Activated naive CD4-positive, alpha-beta T cell treated with anti-CD3 and anti-CD28 coated beads, Interleukin-2, amount 10 ng/mL, durations not matched to agents 7 days and 5 days (primary cell): ENCODE measurements around the gene XPNPEP2.

Experiments used
- CTCF ChIA-PET: fragments of 350-600 bp; sonication (Branson Sonifier 250); formaldehyde crosslinking; loops from one replicate; lab custom pipeline; 2021; ENCODE audit warnings: antibody characterized with exemption; lab: Charles Lee
- DNase-seq: peaks from one replicate; pipeline ENCODE4 v3.0.0-alpha.2; 2020
- H3K27ac Mint-ChIP-seq: one replicate; pipeline ENCODE4 v1.8.0; 2021; ENCODE audit warnings: mild to moderate bottlenecking, moderate library complexity, mixed read lengths
- H3K27me3 Mint-ChIP-seq: one replicate; pipeline ENCODE4 v1.8.0; 2021; ENCODE audit warnings: mild to moderate bottlenecking, mixed read lengths
- H3K36me3 Mint-ChIP-seq: one replicate; pipeline ENCODE4 v1.8.0; 2021; ENCODE audit warnings: mixed read lengths
- H3K4me1 Mint-ChIP-seq: one replicate; pipeline ENCODE4 v1.8.0; 2021; ENCODE audit warnings: mixed read lengths
- H3K4me3 Mint-ChIP-seq: one replicate; pipeline ENCODE4 v1.8.0; 2021; ENCODE audit warnings: mild to moderate bottlenecking, moderate library complexity, mixed read lengths
- H3K9me3 Mint-ChIP-seq: one replicate; pipeline ENCODE4 v1.8.0; 2021; ENCODE audit warnings: mixed read lengths

Gene XPNPEP2

GRCh38 chrX:129705988-129706387, 32.8 kb upstream of the XPNPEP2 start:
- H3K27ac Mint-ChIP-seq, result no peak overlapping the region
- no peaks in the 10 kb centered on the region for H3K36me3 Mint-ChIP-seq
- H3K4me1 Mint-ChIP-seq, result no peaks in the 10 kb centered on the region
- H3K4me3 Mint-ChIP-seq, result no peak overlapping the region
- DNase-seq, result no peak
- CTCF ChIA-PET, result no interaction called here
- H3K27me3 Mint-ChIP-seq, result no peaks in the 10 kb centered on the region
- H3K9me3 Mint-ChIP-seq, result peaks cover 5% of the 10 kb centered on the region

- Mint-ChIP-seq H3K36me3 (no peaks in the 10 kb centered on the region), H3K27me3 (no peaks in the 10 kb centered on the region), H3K9me3 (peaks cover 5% of the 10 kb centered on the region), H3K4me3 (no peak overlapping the region), H3K27ac (no peak overlapping the region), H3K4me1 (no peaks in the 10 kb centered on the region)
- DNase-seq, result no peak
- CTCF ChIA-PET, result no interaction called here
These were observed 32.2 kb upstream of the XPNPEP2 start for GRCh38 chrX:129706400-129707072.

GRCh38 chrX:129714581-129714980, 24.2 kb upstream of the XPNPEP2 start:
- Mint-ChIP-seq H3K4me1 (no peaks in the 10 kb centered on the region), H3K36me3 (no peaks in the 10 kb centered on the region), H3K4me3 (no peak overlapping the region), H3K27ac (no peak overlapping the region), H3K27me3 (peaks cover 15% of the 10 kb centered on the region), H3K9me3 (no peaks in the 10 kb centered on the region)
- no peak for DNase-seq
- CTCF ChIA-PET, result interaction anchor here (1.0 to 1.2 kb wide), 2 partner anchors 12 to 15 kb away, joined by 3 read pairs; no protein-coding TSS in a partner anchor

GRCh38 chrX:129716507-129716906, 22.3 kb upstream of the XPNPEP2 start:
- peaks cover 4% of the 10 kb centered on the region for H3K4me1 Mint-ChIP-seq
- H3K27me3 Mint-ChIP-seq, result peaks cover 15% of the 10 kb centered on the region
- no peak overlapping the region for H3K4me3 Mint-ChIP-seq
- DNase-seq, result no peak
- H3K27ac Mint-ChIP-seq, result no peak overlapping the region
- CTCF ChIA-PET, result no interaction called here
- no peaks in the 10 kb centered on the region for H3K9me3 Mint-ChIP-seq
- H3K36me3 Mint-ChIP-seq, result no peaks in the 10 kb centered on the region

GRCh38 chrX:129717892-129718291, 20.9 kb upstream of the XPNPEP2 start:
- Mint-ChIP-seq H3K36me3 (no peaks in the 10 kb centered on the region), H3K4me3 (no peak overlapping the region), H3K27me3 (peaks cover 15% of the 10 kb centered on the region), H3K9me3 (no peaks in the 10 kb centered on the region), H3K27ac (no peak overlapping the region), H3K4me1 (peaks cover 16% of the 10 kb centered on the region)
- no peak for DNase-seq
- CTCF ChIA-PET, result no interaction called here

- no peaks in the 10 kb centered on the region for H3K36me3 Mint-ChIP-seq
- no peak for DNase-seq
- H3K27ac Mint-ChIP-seq, result no peak overlapping the region
- CTCF ChIA-PET, result interaction anchor here (0.9 kb wide), 1 partner anchor 35 kb away, joined by 4 read pairs; no protein-coding TSS in a partner anchor
- no peaks in the 10 kb centered on the region for H3K9me3 Mint-ChIP-seq
- H3K4me3 Mint-ChIP-seq, result no peak overlapping the region
- H3K27me3 Mint-ChIP-seq, result peaks cover 11% of the 10 kb centered on the region
- peaks cover 16% of the 10 kb centered on the region for H3K4me1 Mint-ChIP-seq
These were observed 20.1 kb upstream of the XPNPEP2 start for GRCh38 chrX:129718676-129719075.

- no peak for DNase-seq
- no peak overlapping the region for H3K27ac Mint-ChIP-seq
- no peaks in the 10 kb centered on the region for H3K9me3 Mint-ChIP-seq
- peaks cover 11% of the 10 kb centered on the region for H3K27me3 Mint-ChIP-seq
- peaks cover 18% of the 10 kb centered on the region for H3K4me1 Mint-ChIP-seq
- no peak overlapping the region for H3K4me3 Mint-ChIP-seq
- no peaks in the 10 kb centered on the region for H3K36me3 Mint-ChIP-seq
- CTCF ChIA-PET, result interaction anchor here (0.9 kb wide), 1 partner anchor 34 kb away, joined by 4 read pairs; no protein-coding TSS in a partner anchor
These were observed 19.5 kb upstream of the XPNPEP2 start for GRCh38 chrX:129719268-129719667.

GRCh38 chrX:129719931-129720530, 18.7 kb upstream of the XPNPEP2 start:
- CTCF ChIA-PET, result no interaction called here
- no peak overlapping the region for H3K4me3 Mint-ChIP-seq
- H3K27me3 Mint-ChIP-seq, result peaks cover 11% of the 10 kb centered on the region

GRCh38 chrX:129720741-129721140, 18.0 kb upstream of the XPNPEP2 start:
- CTCF ChIA-PET, result no interaction called here
- no peaks in the 10 kb centered on the region for H3K9me3 Mint-ChIP-seq
- H3K4me1 Mint-ChIP-seq, result peaks cover 26% of the 10 kb centered on the region
- H3K27me3 Mint-ChIP-seq, result peaks cover 7% of the 10 kb centered on the region
- DNase-seq, result no peak
- no peak overlapping the region for H3K27ac Mint-ChIP-seq
- H3K36me3 Mint-ChIP-seq, result peaks cover 3% of the 10 kb centered on the region
- no peak overlapping the region for H3K4me3 Mint-ChIP-seq

More at GRCh38 chrX:129719931-129720530, 18.7 kb upstream of the XPNPEP2 start:
- peaks cover 3% of the 10 kb centered on the region for H3K36me3 Mint-ChIP-seq
- peaks cover 25% of the 10 kb centered on the region for H3K4me1 Mint-ChIP-seq
- no peak for DNase-seq
- H3K27ac Mint-ChIP-seq, result no peak overlapping the region
- no peaks in the 10 kb centered on the region for H3K9me3 Mint-ChIP-seq

GRCh38 chrX:129721414-129721813, 17.4 kb upstream of the XPNPEP2 start:
- H3K36me3 Mint-ChIP-seq, result peaks cover 3% of the 10 kb centered on the region
- peaks cover 31% of the 10 kb centered on the region for H3K4me1 Mint-ChIP-seq
- DNase-seq, result no peak
- no peaks in the 10 kb centered on the region for H3K9me3 Mint-ChIP-seq
- CTCF ChIA-PET, result no interaction called here
- peaks cover 6% of the 10 kb centered on the region for H3K27me3 Mint-ChIP-seq
- H3K27ac Mint-ChIP-seq, result no peak overlapping the region
- no peak overlapping the region for H3K4me3 Mint-ChIP-seq

GRCh38 chrX:129721870-129722269, 16.9 kb upstream of the XPNPEP2 start:
- Mint-ChIP-seq H3K9me3 (no peaks in the 10 kb centered on the region), H3K27ac (peak overlapping the region; percentile 16), H3K4me3 (no peak overlapping the region), H3K4me1 (peaks cover 36% of the 10 kb centered on the region), H3K36me3 (peaks cover 3% of the 10 kb centered on the region), H3K27me3 (peaks cover 6% of the 10 kb centered on the region)
- no peak for DNase-seq
- CTCF ChIA-PET, result no interaction called here

- CTCF ChIA-PET, result interaction anchor here (3.9 kb wide), 1 partner anchor 85 kb away, joined by 42 read pairs; no protein-coding TSS in a partner anchor
- no peaks in the 10 kb centered on the region for H3K9me3 Mint-ChIP-seq
- H3K27ac Mint-ChIP-seq, result no peak overlapping the region
- H3K4me3 Mint-ChIP-seq, result no peak overlapping the region
- DNase-seq, result no peak
- H3K27me3 Mint-ChIP-seq, result no peaks in the 10 kb centered on the region
- peaks cover 3% of the 10 kb centered on the region for H3K36me3 Mint-ChIP-seq
- H3K4me1 Mint-ChIP-seq, result peaks cover 41% of the 10 kb centered on the region
These were observed 15.3 kb upstream of the XPNPEP2 start for GRCh38 chrX:129723511-129723910.

- Mint-ChIP-seq H3K4me1 (peaks cover 48% of the 10 kb centered on the region), H3K27me3 (no peaks in the 10 kb centered on the region), H3K27ac (no peak overlapping the region), H3K36me3 (peaks cover 3% of the 10 kb centered on the region), H3K4me3 (no peak overlapping the region), H3K9me3 (no peaks in the 10 kb centered on the region)
- DNase-seq, result no peak
- CTCF ChIA-PET, result interaction anchor here (0.7 to 4.1 kb wide), 8 partner anchors 12 to 113 kb away, joined by 3 to 42 read pairs (median 17); partner anchors contain the start of genes APLN and XPNPEP2
These were observed 14.0 kb upstream of the XPNPEP2 start for GRCh38 chrX:129724754-129725153.

GRCh38 chrX:129726307-129727111, 12.3 kb upstream of the XPNPEP2 start:
- CTCF ChIA-PET, result interaction anchor here (0.7 to 4.1 kb wide), 21 partner anchors 10 to 313 kb away, joined by 3 to 42 read pairs (median 4); partner anchors contain the start of genes APLN and XPNPEP2
- DNase-seq, result peak; percentile 38
- H3K27ac Mint-ChIP-seq, result peak overlapping the region; percentile 52
- H3K9me3 Mint-ChIP-seq, result peaks cover 4% of the 10 kb centered on the region
- H3K4me1 Mint-ChIP-seq, result peaks cover 61% of the 10 kb centered on the region
- no peaks in the 10 kb centered on the region for H3K27me3 Mint-ChIP-seq
- H3K4me3 Mint-ChIP-seq, result no peak overlapping the region
- peaks cover 11% of the 10 kb centered on the region for H3K36me3 Mint-ChIP-seq
